GM21515 (cell line): Measurements from ENCODE around the gene LZTFL1.
"Not testable (repeated sequence)": the region's sequence is repeated elsewhere in the genome, so short reads cannot be mapped to it uniquely, and the experiment has no call there.

ENCODE experiments used
- ATAC-seq: cut with Tn5 transposase; IDR thresholded peaks from one replicate; pipeline ENCODE4 v1.9.1; 2021; ENCODE audit not compliant: unreplicated experiment

Gene LZTFL1

DNA sequence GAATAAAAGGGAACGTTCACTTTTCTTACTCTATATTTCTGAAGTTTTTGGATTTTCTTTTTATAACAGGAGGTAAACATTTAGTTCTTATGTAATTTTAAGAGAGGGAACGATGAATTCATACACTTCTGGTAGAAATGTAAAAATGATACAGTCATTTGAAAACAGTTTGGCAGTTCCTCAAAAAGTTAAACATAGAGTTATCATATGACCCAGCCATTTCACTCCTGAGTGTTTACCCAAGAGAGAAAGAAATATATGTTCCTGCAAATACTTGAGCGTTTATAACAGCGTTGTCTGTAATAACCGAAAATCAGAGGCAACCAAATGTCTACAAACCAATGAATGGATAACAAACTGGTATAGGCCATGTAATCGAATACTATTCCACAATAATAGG, 23.6 kb upstream of the LZTFL1 start:
- ATAC-seq: no peak

- peak; percentile 64 for ATAC-seq
Measured at GRCh38 chr3:45864760-45865519, 23.0 kb upstream of the LZTFL1 start.

- peak; percentile 50 for ATAC-seq
Measured at GRCh38 chr3:45861043-45861719, 19.3 kb upstream of the LZTFL1 start.

DNA sequence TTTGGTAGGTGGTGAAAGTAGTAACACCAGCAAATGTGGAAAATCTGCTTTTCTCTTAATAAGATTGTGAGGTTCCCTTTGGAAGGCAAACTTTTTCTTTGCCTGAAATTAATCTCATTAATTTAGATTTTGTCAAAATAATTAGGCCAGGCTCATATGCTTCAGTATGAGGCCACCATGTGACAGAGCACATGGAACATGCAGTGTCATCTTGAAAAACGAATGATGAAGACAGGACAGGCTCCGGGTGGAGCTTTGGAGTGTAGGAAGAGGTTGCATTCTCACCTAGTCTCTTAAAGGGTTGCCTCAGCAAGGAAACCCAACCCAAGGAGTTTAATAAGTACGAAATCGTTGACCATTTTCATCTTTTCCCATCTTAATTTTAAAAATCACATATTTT, 18.6 kb upstream of the LZTFL1 start:
- no peak for ATAC-seq

DNA sequence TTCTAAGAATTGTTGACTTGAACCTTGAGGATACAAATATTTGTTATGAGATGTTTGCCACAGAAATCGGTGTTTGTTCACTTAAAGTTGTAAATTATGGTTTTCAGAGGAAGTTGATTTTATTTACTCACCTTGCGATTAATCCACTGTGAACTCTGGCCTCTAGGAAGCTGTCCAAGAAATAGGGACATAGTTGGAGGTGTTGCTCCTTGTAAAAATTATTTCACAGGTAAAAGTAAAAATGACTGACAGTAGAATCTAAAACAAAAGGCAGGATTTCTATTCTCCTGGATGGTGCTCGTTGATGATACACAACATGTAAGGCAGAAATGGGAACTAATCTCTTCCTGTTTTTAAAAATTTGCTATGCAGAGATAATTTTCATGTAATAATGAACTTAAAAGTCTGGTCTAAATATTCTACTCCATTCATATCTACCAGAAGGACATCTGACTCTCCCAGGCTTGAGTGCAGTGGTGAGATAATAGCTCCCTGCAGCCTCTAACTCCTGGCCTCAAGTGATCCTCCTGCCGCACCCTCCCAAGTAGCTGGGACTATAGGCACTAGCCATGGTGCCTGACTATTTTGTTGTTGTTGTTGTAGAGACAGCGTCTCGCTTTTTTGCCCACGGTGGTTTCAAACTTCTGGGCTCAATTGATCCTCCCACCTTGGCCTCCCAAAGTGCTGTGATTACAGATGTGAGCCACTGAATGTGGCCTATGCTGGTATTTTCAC, 17.1 kb upstream of the LZTFL1 start:
- no peak for ATAC-seq

DNA sequence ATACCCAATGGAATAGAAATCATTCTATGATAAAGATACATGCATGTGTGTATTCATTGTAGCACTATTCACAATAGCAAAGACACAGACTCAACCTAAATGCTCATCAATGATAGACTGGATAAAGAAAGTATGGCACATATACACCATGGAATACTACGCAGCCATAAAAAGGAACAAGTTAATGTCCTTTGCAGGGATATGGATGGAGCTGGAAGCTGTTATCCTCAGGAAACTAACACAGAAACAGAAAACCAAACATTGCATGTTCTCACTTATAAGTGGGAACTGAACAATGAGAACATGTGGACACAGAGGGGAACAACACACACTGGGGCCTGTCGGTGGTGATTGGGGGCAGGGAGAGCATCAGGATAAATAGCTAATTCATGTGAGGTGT, 15.1 kb upstream of the LZTFL1 start:
- not testable (repeated sequence) for ATAC-seq

DNA sequence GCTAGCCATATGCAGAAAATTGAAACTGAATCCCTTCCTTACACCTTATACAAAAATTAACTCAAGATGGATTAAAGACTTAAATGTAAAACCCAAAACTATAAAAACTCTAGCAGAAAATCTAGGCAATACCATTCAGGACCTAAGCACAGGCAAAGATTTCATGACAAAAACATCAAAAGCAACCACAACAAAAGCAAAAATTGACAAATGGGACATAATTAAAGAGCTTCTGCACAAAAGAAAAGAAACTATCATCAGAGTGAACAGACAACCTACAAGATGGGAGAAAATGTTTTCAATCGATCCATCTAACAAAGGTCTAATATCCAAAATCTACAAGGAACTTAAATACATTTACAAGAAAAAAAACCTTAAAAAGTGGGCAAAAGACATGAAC, 14.4 kb upstream of the LZTFL1 start:
- not testable (repeated sequence) for ATAC-seq

- ATAC-seq: peak; percentile 74
Measured at GRCh38 chr3:45852828-45853227, 10.9 kb upstream of the LZTFL1 start.

GRCh38 chr3:45848392-45848791, 6.5 kb upstream of the LZTFL1 start:
- no peak for ATAC-seq

DNA sequence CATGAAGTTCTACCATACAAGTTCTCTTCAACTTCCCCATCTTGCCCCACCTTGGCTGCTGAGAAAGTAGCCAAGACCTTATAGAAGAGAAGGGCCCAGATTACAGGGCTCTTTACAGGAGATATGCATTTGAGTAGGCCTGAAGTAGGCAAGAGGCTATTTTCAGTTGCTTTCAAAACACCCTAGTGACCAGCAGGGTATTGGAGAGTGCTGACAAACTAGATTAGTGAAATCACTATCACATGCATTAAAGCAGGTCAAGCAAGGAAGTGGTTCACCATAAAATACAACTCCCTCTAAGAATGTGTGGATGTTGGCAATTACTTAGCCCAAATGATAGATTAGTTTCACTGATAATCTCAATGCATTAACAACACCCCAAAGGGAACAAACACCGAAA, 2.7 kb upstream of the LZTFL1 start:
- ATAC-seq: no peak

DNA sequence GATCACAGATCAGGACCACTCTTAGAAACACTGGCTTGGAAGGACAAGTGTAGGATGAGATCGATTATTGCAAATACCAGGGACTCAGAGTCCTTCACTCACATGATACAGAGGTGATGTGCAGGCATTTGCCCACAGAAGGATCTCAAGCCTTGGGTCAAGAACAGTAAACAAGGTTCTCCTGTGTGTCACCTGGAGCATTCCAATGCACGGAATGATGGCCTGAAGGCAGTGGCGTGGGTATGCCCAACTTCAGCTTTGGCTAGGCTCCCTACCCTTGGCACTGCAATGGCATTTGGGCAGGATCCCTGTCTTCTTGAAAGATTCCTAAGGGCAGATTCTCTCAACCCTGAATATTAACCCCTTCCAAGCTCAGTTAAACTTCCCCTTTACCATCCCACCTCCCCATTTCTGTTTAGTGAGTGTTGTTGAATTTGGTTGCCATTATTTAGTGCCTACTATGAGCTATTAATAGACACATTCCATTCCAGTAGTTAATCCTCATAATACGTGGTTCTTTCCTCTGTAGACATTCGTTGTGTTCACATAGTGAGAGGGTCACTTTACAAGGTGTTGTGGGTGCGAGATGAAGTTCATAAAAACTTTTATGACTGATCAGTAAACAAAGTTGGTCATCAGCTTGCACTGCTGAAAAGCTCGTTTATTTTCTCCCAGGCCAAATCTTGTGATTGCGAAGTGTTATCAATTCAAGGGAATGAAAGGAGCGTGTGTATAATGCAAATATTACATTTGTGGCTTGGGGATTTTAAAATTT, 1.1 kb upstream of the LZTFL1 start:
- ATAC-seq: no peak

DNA sequence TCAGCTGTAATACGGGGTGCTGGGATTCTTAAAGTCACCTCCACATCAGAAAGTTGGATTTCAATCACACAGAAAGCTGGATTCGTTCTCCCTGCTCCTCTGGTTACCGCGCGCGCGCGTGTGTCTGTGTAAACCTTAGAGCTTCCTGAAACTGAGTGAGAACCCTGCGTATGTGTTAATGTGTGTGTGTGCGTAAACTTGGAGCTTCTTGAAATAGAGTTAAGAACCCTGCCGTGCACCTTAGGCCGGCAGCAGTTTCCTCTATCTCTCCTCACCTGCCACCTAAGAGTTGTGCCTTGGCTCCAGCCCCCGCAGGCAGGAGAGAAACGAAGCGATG, 531 bp downstream of the LZTFL1 start:
- peak; percentile 29 for ATAC-seq

DNA sequence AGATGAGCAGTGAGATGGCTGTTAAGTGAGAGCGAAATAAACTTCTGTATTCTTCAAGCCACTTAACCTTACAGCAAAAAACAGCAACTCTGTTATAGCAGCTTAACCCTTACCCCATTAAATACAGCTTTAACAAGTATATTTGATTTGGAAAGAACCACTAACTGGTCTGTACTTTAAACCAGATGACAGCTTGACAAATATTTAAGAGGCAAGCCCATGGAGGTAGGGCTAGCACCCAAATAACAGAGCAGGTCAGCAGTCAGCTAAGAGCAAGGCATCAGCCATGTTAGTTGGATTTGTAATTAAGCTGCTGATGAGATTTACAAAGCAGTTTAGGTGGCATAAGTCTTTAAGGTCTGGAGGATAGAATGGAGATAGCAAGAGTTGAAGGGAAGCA, 3.5 kb downstream of the LZTFL1 start:
- ATAC-seq: no peak

GRCh38 chr3:45832699-45833098, 9.2 kb downstream of the LZTFL1 start:
- no peak for ATAC-seq

DNA sequence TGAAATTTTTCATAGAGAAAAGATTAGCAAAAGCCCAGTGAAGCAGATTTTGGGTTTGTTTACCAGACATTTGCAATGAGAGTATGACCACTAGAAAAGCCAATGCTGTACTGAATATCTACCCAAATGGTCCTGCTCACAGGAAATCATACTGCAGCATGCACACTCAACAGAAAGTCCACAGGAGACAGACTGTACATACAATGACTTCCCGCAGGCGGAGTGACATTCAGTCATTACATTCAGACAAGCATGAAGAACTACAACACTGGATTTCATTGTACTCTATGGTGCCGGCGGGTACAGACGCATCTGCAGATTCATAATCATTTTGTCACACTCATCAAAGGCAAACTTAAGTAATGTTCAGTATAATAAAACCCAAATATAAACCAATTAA, 11.8 kb downstream of the LZTFL1 start:
- ATAC-seq: no peak

DNA sequence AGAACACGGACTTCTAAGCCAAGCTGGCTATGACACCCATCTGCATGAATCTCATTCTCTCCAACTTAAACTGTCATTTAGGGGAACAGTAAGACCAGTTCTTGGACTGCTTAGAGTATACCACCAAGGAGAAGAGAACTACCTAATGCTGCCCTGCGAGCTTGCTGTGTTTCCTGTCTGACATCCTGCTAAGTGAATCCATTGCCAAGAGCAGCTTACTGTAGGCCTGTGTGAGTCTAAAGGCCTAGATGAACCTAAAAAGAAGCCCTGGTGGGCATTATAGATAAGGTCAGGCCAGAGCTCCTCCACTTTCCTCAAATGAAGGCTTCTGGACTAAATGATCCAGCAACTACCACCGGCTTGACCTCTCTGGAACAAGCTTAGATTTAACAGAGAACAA, 15.0 kb downstream of the LZTFL1 start:
- ATAC-seq: no peak

DNA sequence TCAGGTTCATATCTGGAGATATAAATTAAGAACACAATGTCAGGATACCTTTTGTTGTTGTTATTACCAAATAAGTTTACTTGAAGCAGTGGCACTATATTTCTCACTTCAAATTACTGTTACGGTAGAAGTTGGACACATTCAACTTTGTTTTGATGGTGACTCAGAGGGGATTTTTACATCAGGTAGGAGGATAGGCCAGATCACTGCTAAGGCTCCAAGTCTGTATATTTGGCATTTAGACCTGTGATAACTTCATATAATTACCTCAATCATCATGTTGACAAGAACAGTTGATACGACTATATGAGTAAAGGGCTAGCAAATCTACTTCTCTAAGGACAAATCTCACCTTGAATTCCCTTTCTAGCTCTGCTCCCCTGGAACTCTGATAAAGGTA, 15.6 kb downstream of the LZTFL1 start:
- ATAC-seq: no peak

DNA sequence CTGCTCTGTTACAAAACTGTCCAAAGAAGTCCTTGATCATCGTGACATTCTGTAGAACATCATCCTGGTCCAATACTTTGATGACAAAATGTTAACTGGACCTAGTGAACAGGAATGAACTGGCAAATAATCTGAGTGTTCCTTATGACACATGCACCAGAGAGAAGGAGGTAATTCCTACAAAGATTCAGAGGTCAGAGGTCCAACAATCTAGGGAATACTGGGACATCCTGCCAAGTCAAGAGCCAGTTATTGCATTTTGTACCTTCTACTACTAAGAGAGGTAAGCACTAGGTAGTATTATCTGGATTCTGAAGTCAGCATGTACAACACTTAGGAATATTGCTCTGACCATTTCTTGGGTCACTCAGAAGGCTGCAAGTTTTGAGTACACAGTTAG, 20.8 kb downstream of the LZTFL1 start:
- ATAC-seq: no peak

DNA sequence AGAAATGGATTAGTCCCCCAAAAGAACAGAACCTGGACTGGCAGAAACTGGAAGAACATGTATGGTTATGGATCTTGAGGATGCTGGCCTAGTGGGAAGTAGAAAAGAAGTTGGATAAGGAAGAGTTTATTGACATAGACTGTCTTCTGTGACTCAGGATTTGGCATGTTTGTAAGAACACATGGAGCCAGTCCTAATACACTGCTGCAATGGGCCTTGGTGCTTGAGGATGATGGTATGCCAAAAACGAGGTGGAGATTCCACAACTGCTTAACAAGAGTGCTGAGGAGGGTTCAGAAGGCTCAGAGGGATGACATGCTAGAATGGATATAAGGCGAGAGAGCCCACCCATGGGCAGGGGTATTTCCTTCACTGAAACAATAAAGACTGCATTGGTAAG, 22.4 kb downstream of the LZTFL1 start:
- no peak for ATAC-seq

DNA sequence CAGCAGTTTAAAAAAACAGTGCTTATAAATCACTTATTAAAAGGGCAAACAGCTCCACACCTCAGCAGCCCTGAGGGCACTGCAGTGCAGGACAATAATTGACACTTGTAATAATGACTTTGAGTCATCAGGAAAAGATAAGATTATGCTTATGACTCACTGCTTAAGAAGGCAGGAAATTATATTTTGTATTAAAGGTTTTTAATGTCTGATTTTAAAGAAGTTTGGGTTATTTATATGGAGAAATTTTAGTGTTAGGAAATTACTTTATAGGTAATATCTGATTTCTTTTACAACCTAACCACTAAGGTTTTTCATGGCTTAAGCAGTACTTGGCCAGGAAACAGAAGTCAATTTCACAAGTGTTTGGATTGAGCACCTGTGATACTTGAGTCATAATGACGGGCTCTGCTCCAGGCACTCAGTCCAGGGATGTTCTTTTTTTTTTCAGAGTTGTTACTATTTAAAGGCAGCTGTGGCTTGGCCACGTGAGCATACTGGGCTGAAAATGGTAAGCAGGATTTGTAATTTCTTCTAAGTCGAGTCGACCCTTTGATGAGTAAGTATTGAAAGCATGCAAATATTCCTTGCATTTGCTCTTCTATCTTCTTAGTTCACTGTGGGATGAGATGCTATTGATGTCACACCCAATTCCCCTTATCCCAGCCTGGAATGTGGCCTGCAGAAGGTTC, 23.9 kb downstream of the LZTFL1 start:
- no peak for ATAC-seq

- ATAC-seq: no peak
Measured at GRCh38 chr3:45816544-45816943, 25.4 kb downstream of the LZTFL1 start.
